Colonic mucosa (tissue), 4 donors: ENCODE data around the gene CREB5. TPM values are rescaled to one million over a fixed set of nuclear protein-coding genes. Genes with fewer than 3 reads are reported as not detected.

ENCODE experiments used
- DNase-seq: peaks from one replicate; pipeline ENCODE4 v3.0.0-alpha.2; 2020
- H3K27ac ChIP-seq: fragments of 200-600 bp; one replicate; pipeline ENCODE4 v1.8.0; 2021
- H3K27me3 ChIP-seq: fragments of 200-600 bp; one replicate; pipeline ENCODE4 v1.8.0; 2021
- H3K36me3 ChIP-seq: fragments of 200-600 bp; one replicate; pipeline ENCODE4 v1.8.0; 2021
- H3K4me1 ChIP-seq: fragments of 200-600 bp; one replicate; pipeline ENCODE4 v1.8.0; 2021; ENCODE audit warnings: mild to moderate bottlenecking
- H3K4me3 ChIP-seq: fragments of 200-600 bp; one replicate; pipeline ENCODE4 v1.8.0; 2021
- H3K9ac ChIP-seq, 2 donors: one replicate each; pipeline ENCODE4 v1.7.0; 2013; ENCODE audit warnings: control low read depth in 2 of 2, low read depth in 2 of 2, low read length in 2 of 2
- H3K9me3 ChIP-seq: fragments of 200-600 bp; one replicate; pipeline ENCODE4 v1.8.0; 2021
- CTCF ChIP-seq: fragments of 200-600 bp; IDR thresholded peaks from one replicate; pipeline ENCODE4 v1.8.0; 2022; ENCODE audit warnings: antibody characterized with exemption, mild to moderate bottlenecking
- intact Hi-C: fragments of 100-400 bp; cut with DNase I; formaldehyde crosslinking; loops from one replicate; pipeline ENCODE4 v1.14.1; 2022
- total RNA-seq, 2 donors: library from RNA; stranded (reverse); fragmentation: NEBNext Ultra II Directional in 1 of 2; extraction: Animal tissue kit (Norgen Biotek cat#: 25700) in 1 of 2; gene quantifications; one replicate each; pipeline ENCODE4 v1.2.1, GENCODE V29; 2021
- donor health status: healthy.
- donor health status: DM: no; HTN: no; CAD: no.
- donor health status: DM: no; HTN: no; CAD: no.

CREB5 gene
- total RNA-seq, 2 donors from 2014 or later, result 0.54 to 3.6 TPM

DNA sequence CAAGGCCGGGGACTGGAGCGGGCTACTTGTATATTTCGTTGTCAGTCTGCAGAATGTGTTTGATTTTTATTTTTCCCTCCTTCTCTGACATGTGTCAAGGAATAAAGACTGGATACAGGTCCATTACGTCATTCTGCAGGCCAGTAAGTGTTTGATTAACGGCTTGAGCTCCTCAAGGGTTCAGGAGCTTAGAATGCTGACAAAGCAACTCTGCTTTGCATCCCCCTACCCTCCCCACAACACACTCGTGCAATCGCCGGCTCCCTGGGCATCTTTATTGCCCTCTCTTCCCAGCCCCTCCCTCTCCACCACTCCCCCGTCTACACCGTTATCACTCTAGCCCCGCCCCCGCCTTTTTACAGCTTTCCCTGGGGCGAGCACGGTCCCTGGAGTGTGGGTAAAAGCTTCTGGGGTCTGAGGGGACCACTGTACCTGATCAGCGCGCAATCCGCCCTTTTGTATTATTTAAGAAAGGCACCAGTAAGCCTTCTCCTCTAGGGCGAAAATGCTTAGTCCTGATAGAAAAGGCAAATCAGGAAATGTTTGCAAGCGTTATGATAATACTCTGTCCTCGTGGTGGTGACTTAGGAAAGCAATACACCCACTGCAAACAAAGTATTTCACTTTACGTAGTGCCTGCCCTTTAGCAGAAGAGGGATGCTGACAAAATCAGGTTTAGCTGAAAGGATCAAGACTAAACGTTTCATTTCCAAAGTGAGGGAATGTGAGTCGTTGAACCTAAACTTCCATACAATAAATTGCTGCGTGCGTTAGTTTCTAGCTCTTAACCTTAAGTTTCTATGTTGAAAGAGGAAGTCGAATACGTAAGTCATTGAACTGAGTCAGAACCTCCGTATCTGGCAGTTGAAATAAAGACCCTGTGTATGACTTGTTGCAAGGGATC is 1.4 kb upstream of the CREB5 start:
- H3K27ac ChIP-seq, result no peak overlapping the region
- H3K27me3 ChIP-seq, result peaks cover 46% of the 10 kb centered on the region
- peak overlapping the region; percentile 43 for H3K4me3 ChIP-seq
- H3K9me3 ChIP-seq, result no peaks in the 10 kb centered on the region
- H3K9ac ChIP-seq, result peak overlapping the region; percentile 46 to 69
- peak; percentile 44 for DNase-seq
- TF ChIP-seq CTCF, result no peak
- intact Hi-C loops, result no loop called here
- peaks cover 4% of the 10 kb centered on the region for H3K4me1 ChIP-seq
- no peaks in the 10 kb centered on the region for H3K36me3 ChIP-seq

DNA sequence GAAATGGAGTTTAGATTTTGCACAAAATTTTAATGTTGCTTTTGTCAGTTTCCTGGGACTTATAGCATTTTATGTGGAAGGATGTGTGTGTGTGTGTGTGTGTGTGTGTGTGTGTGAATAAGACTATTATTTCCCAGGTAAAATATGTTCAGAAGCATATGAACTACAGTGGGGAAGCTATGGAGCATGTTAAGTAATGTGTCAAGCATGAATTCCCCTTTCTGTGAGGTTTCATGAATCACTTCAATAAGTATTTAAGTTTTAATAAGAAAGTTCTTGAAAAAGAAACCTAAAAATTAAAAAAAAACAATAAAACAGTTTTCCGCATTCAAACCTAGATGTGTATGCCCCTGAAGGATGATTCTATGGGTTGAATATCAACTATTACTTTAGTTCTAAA is 693 bp downstream of the CREB5 start:
- DNase-seq, result no peak
- intact Hi-C loops, result no loop called here
- Histone ChIP-seq H3K4me1 (peaks cover 4% of the 10 kb centered on the region), H3K27me3 (peaks cover 45% of the 10 kb centered on the region), H3K36me3 (no peaks in the 10 kb centered on the region), H3K9me3 (no peaks in the 10 kb centered on the region), H3K9ac (no peak overlapping the region), H3K27ac (no peak overlapping the region), H3K4me3 (no peak overlapping the region)
- TF ChIP-seq CTCF, result no peak

DNA sequence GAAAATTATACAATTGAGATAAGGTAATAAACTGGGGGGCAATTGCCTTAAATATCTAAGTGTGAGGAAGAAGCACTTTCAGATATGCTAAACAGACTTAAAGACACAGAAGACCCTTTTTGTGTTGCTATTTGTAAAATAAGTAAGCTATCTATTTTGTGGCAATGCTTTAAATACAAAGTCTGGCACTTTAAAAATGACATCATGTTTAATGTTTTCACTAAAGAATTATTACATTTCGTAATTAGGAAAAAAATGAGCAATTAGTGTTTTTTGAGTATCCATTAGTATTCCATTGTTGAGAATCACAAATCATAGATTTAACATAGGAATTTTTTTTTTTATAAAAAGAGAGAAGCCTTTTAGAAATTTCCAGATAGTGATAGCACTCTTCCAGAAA is 2.1 kb downstream of the CREB5 start:
- intact Hi-C loops, result no loop called here
- no peak overlapping the region for H3K9ac ChIP-seq
- no peak overlapping the region for H3K27ac ChIP-seq
- TF ChIP-seq CTCF, result no peak
- DNase-seq, result no peak
- no peak overlapping the region for H3K4me3 ChIP-seq
- H3K9me3 ChIP-seq, result no peaks in the 10 kb centered on the region
- H3K36me3 ChIP-seq, result no peaks in the 10 kb centered on the region
- peaks cover 3% of the 10 kb centered on the region for H3K4me1 ChIP-seq
- H3K27me3 ChIP-seq, result peaks cover 33% of the 10 kb centered on the region

GRCh38 chr7:28417321-28417940 is 5.1 kb downstream of the CREB5 start:
- Histone ChIP-seq H3K27ac (no peak overlapping the region), H3K4me1 (no peaks in the 10 kb centered on the region), H3K4me3 (no peak overlapping the region), H3K9me3 (no peaks in the 10 kb centered on the region), H3K27me3 (peaks cover 6% of the 10 kb centered on the region), H3K9ac (no peak overlapping the region), H3K36me3 (no peaks in the 10 kb centered on the region)
- no peak for TF ChIP-seq CTCF
- intact Hi-C loops, result no loop called here
- no peak for DNase-seq

- Histone ChIP-seq H3K9me3 (no peaks in the 10 kb centered on the region), H3K27ac (no peak overlapping the region), H3K36me3 (no peaks in the 10 kb centered on the region), H3K4me1 (no peaks in the 10 kb centered on the region), H3K4me3 (no peak overlapping the region), H3K9ac (no peak overlapping the region), H3K27me3 (peaks cover 3% of the 10 kb centered on the region)
- no peak for TF ChIP-seq CTCF
- no peak for DNase-seq
- intact Hi-C loops, result no loop called here
These were observed 6.0 kb downstream of the CREB5 start for GRCh38 chr7:28418311-28418710.
